G401 (cell line): ENCODE data around the gene LGR4. TPM values are rescaled to one million over a fixed set of nuclear protein-coding genes. Genes with fewer than 3 reads are reported as not detected.
"Not testable (repeated sequence)": the region's sequence is repeated elsewhere in the genome, so short reads cannot be mapped to it uniquely, and the experiment has no call there.

Source experiments
- DNase-seq: peaks from one replicate; pipeline ENCODE4 v3.0.0-alpha.2; 2015; ENCODE audit warnings: low spot score
- in situ Hi-C: cut with HindIII; loops from 2 replicates; pipeline ENCODE4 v1.10.0; 2016; ENCODE audit warnings: low sequenced_read_pairs, mixed read lengths
- total RNA-seq: library from RNA; depleted of rRNA; stranded (reverse); fragments of >200 nt; shearing (Covaris generic); gene quantifications from 2 replicates; pipeline ENCODE4 v1.2.3, GENCODE V29; 2014; rRNA removed

Gene LGR4
- total RNA-seq, 1 experiment from 2014 or later: 9.7 TPM

DNA sequence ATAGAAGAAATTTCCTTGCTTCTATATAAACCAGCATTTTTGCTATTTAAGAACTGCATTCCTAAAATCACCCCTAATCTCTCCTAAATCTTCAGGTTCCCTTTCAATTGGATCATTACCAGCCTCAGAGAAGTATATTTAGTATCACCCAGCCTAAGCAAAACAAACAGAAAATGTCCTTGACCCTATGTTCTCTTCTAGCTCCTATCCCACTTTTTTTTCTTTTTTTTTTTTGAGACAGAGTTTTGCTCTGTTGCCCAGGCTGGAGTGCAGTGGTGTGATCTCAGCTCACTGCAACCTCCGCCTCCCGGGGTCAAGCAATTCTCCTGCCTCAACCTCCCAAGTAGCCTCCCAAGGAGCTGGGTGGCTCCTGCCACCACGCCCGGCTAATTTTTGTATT lies 137.8 kb downstream of the LGR4 start:
- in situ Hi-C loops, DNase-seq: not testable (repeated sequence)

GRCh38 chr11:27331981-27332380 lies 140.6 kb downstream of the LGR4 start:
- in situ Hi-C loops: no loop called here
- no peak for DNase-seq

DNA sequence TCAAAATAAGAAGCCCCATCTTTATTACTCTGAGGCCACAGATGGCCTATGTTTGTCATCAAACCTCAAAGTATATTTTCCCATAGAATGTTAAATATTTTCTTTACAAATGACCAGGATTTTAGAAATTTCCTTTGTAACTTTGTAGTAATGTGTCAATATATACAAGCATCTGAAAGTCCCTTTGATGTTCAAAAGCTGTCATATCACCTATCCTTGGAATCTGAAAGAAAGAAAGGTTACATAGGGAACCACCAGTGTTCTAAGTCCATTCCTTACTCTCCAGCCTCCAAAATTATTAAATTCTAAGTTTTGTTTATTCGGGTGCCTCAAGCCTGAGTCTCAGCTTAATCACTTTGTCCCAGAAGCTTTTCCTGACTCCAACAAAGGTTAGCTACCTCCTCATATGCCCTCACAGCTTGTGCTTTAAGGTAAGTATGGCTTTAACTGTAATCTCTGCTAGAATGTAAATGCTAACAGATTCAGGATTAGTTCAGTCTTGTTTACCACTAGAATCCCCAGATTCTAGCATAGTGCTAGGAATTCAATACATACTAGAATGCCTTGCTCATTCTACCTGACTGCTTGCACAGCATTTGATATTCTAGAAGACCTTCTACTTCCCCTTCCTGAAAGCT lies 141.8 kb downstream of the LGR4 start:
- DNase-seq: no peak
- in situ Hi-C loops: no loop called here

- in situ Hi-C loops: no loop called here
- DNase-seq: no peak
These were observed 142.5 kb downstream of the LGR4 start for GRCh38 chr11:27329867-27330632.

DNA sequence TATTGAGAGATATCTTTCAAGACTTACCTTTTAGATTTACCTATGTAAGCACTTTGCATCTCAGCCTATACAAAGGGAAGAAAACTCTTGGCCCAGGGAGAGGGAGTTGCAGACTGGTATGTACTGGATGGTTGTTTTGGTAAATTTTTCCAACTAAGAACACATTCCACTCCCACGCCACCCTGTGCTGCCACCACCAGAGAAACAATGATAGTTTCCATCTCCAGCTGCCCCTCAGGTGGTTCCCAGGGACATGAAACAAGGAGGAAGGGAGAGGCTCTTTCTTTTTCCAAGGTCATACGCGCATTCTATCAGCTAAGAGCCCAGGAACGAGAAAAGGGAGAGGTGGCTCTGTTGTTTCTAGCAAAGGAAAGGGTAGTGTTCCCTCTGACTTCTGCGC lies 144.0 kb downstream of the LGR4 start:
- in situ Hi-C loops: no loop called here
- DNase-seq: no peak

- DNase-seq, in situ Hi-C loops: not testable (repeated sequence)
These were observed 145.5 kb downstream of the LGR4 start for GRCh38 chr11:27327064-27327463.

GRCh38 chr11:27322196-27322595 lies 150.4 kb downstream of the LGR4 start:
- in situ Hi-C loops, DNase-seq: not testable (repeated sequence)

DNA sequence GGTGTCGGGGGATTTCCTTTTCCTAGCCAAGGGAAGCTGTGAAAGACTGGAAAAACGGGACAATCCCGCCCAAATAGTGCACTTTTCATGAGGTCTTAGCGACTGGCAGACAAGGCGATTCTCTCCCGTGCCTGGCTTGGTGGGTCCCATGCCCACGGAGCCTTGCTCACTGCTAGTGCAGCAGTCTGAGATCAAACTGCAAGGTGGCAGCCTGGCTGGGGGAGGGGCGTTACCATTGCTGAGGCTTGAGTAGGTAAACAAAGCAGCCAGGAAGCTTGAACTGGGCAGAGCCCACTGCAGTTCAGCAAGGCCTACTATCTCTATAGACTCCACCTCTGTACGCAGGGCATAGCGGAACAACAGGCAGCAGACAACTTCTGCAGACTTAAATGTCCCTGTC lies 151.2 kb downstream of the LGR4 start:
- DNase-seq, in situ Hi-C loops: not testable (repeated sequence)

DNA sequence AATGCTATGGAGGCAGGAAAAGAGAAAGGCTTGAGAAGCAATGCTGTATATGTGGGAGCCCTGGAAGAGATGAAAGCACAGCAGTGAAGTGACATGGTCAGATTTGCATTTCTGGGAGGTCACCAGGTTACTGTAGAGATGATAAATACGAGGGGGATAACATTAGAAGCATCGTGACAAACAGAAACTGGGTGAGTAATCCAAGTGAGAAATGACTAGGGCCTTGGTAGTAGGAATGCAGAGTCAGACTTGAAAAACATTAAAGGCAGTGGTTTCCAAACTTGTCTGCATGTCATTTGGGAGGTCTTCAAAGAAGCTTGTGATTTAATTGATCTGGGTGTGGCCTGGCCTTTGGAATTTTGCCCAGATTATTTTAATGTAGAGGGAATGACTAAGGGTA lies 153.5 kb downstream of the LGR4 start:
- in situ Hi-C loops: no loop called here
- no peak for DNase-seq

DNA sequence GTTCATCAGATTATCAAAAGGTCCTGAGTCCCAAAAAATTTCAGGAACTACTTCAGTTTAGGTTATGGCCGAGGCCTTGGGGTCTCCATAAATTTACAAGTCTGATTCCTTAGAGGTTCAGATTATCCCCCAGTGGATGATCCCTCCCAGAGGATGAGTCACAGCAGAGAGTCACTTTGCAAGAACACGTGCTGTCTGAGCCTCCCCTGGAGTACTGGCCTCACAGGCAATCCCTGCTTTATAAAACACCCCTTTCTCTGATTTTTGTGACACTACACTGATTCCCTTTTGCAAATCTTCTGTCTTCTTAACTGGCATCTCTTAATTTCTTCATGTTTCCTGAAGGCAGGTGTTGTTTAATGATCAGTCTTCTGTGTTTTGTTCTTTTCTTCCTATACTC lies 154.8 kb downstream of the LGR4 start:
- in situ Hi-C loops: no loop called here
- no peak for DNase-seq

Other genes with a start within 250 kb of the LGR4 start
- gene CCDC34, start 109.6 kb downstream of the LGR4 start, total RNA-seq: 6.0 and 8.2 TPM in 2 replicates
- gene LIN7C, start 34.0 kb upstream of the LGR4 start, total RNA-seq: 18.1 and 38.7 TPM in 2 replicates
- 20.2 and 29.8 TPM in 2 replicates for gene BDNF, start 227.7 kb upstream of the LGR4 start, total RNA-seq